ENCODE data around the gene XBP1.

Gene XBP1

GRCh38 chr22:28795071-28795693, 5.2 kb downstream of the XBP1 start:
- Histone ChIP-seq H3K4me3 (no peak overlapping the region), H3K27ac (peak overlapping the region in 2 of 21 experiments; percentile 8 to 13)

GRCh38 chr22:28793976-28794584, 6.3 kb downstream of the XBP1 start:
- no peak overlapping the region for H3K4me3 ChIP-seq
- H3K27ac ChIP-seq, result peak overlapping the region in 1 of 21 experiments; percentile 13

- Histone ChIP-seq H3K27ac (peak overlapping the region in 2 of 21 experiments; percentile 8 to 52), H3K4me3 (no peak overlapping the region)
Observed at GRCh38 chr22:28792491-28793383, 7.6 kb downstream of the XBP1 start.

- H3K4me3 ChIP-seq, result no peak overlapping the region
- peak overlapping the region in 2 of 21 experiments; percentile 19 to 52 for H3K27ac ChIP-seq
Observed at GRCh38 chr22:28791841-28792490, 8.4 kb downstream of the XBP1 start.

GRCh38 chr22:28791124-28791523, 9.2 kb downstream of the XBP1 start:
- H3K27ac ChIP-seq, result peak overlapping the region in 3 of 21 experiments; percentile 5 to 52 (median 11)

GRCh38 chr22:28788601-28789000, 11.8 kb downstream of the XBP1 start:
- Histone ChIP-seq H3K27ac (no peak overlapping the region), H3K4me3 (no peak overlapping the region)

More at GRCh38 chr22:28791124-28791523, 9.2 kb downstream of the XBP1 start:
- no peak overlapping the region for H3K4me3 ChIP-seq

- H3K4me3 ChIP-seq, result no peak overlapping the region
- no peak overlapping the region for H3K27ac ChIP-seq
Observed at GRCh38 chr22:28783786-28784671, 16.3 kb downstream of the XBP1 start.

- Histone ChIP-seq H3K27ac (no peak overlapping the region), H3K4me3 (no peak overlapping the region)
Observed at GRCh38 chr22:28780296-28780695, 20.1 kb downstream of the XBP1 start.

GRCh38 chr22:28779833-28780232, 20.5 kb downstream of the XBP1 start:
- Histone ChIP-seq H3K4me3 (no peak overlapping the region), H3K27ac (no peak overlapping the region)

- peak overlapping the region in 1 of 21 experiments; percentile 35 for H3K27ac ChIP-seq
Observed at GRCh38 chr22:28774378-28774777, 26.0 kb downstream of the XBP1 start.

GRCh38 chr22:28773461-28773867, 26.9 kb downstream of the XBP1 start:
- peak overlapping the region in 20 of 21 experiments; percentile 86 to 100 (median 97) for H3K27ac ChIP-seq
- H3K4me3 ChIP-seq, result peak overlapping the region; percentile 78 to 94 (median 90)

More at GRCh38 chr22:28774378-28774777, 26.0 kb downstream of the XBP1 start:
- no peak overlapping the region for H3K4me3 ChIP-seq

- H3K4me3 ChIP-seq, result peak within 1 kb of the TSS; percentile 78 to 94 (median 90)
- peak within 1 kb of the TSS; percentile 77 to 100 (median 97) for H3K27ac ChIP-seq
Observed at GRCh38 chr22:28772633-28773460, 27.5 kb downstream of the XBP1 start, which contains the start of gene CCDC117. Gene CCDC117 (plus strand): TSS chr22:28772695. CDS start chr22:28772850, 155 bp downstream.

GRCh38 chr22:28771195-28771791, 29.1 kb downstream of the XBP1 start:
- peak overlapping the region in 1 of 7 experiments; percentile 7 for H3K4me3 ChIP-seq
- H3K27ac ChIP-seq, result peak overlapping the region in 1 of 21 experiments; percentile 46

- no peak overlapping the region for H3K27ac ChIP-seq
- H3K4me3 ChIP-seq, result no peak overlapping the region
Observed at GRCh38 chr22:28769394-28770085, 30.8 kb downstream of the XBP1 start.

GRCh38 chr22:28768701-28769393, 31.5 kb downstream of the XBP1 start:
- Histone ChIP-seq H3K4me3 (no peak overlapping the region), H3K27ac (no peak overlapping the region)

- no peak overlapping the region for H3K4me3 ChIP-seq
- no peak overlapping the region for H3K27ac ChIP-seq
Observed at GRCh38 chr22:28766628-28767027, 33.7 kb downstream of the XBP1 start.

All from skin epidermis (tissue), 12 donors.